Endothelial cell of umbilical vein (primary cell): ENCODE results near the gene FOXP1. TPM values are rescaled to one million over a fixed set of nuclear protein-coding genes. Genes with fewer than 3 reads are reported as not detected.
A peak's percentile ranks its signal among the peaks of the same experiment; 100 is the strongest.

Experiments used
- BruUV-seq: library from RNA; stranded (reverse); fragments of 400-500 nt; replicated peaks from 2 replicates; lab custom pipeline; 2021; lab: Mats Ljungman, UMichigan
- CTCF ChIA-PET: fragments of 300-600, 350-600 bp; sonication (Branson Sonifier 250); formaldehyde crosslinking; loops from one replicate; lab custom pipeline; 2021; ENCODE audit warnings: antibody characterized with exemption, inconsistent platforms; lab: Charles Lee
- POLR2A ChIA-PET: fragments of 300-600, 350-600 bp; sonication (Branson Sonifier 250); formaldehyde crosslinking; loops from one replicate; lab custom pipeline; 2021; ENCODE audit warnings: antibody characterized with exemption, inconsistent platforms; lab: Charles Lee
- DNase-seq: peaks from one replicate; pipeline ENCODE4 v3.0.0-alpha.2; 2011; ENCODE audit warnings: low read depth, low spot score
- FAIRE-seq: peaks from 2 replicates; lab custom pipeline; 2011; peaks lifted over from hg19 to GRCh38; lab: Jason Lieb, UNC
- H2AFZ ChIP-seq: 2 replicates; pipeline ENCODE4 v1.6.0; 2012; ENCODE audit warnings: low read depth, low read length, control low read depth, inconsistent platforms
- H3K27ac ChIP-seq: 2 replicates; pipeline ENCODE4 v1.5.1; 2011; ENCODE audit warnings: low read depth, mild to moderate bottlenecking, control low read depth, low read length, moderate library complexity; ENCODE audit not compliant: insufficient read depth
- H3K27me3 ChIP-seq, 2 experiments: 2 replicates each; pipeline versions ENCODE4 v1.6.0 to v1.6.1; 2011; ENCODE audit warnings: low read length in 2 of 2, mixed read lengths in 1 of 2; ENCODE audit not compliant: control insufficient read depth in 2 of 2, insufficient read depth in 2 of 2
- H3K36me3 ChIP-seq, 2 experiments: 2 replicates in 1 of 2; 3 replicates in 1 of 2; pipeline ENCODE4 v1.5.1; 2011; ENCODE audit warnings: low read length in 2 of 2, mild to moderate bottlenecking in 1 of 2, moderate library complexity in 1 of 2; ENCODE audit not compliant: control insufficient read depth in 2 of 2, insufficient read depth in 2 of 2; ENCODE audit errors: extremely low read depth in 1 of 2
- H3K4me1 ChIP-seq: 3 replicates; pipeline ENCODE4 v1.5.1; 2011; ENCODE audit warnings: mild to moderate bottlenecking, low read length; ENCODE audit not compliant: control insufficient read depth, insufficient read depth; ENCODE audit errors: extremely low read depth
- H3K4me2 ChIP-seq: 2 replicates; pipeline ENCODE4 v1.6.1; 2011; ENCODE audit warnings: low read length, control low read depth, mixed read lengths; ENCODE audit not compliant: insufficient read depth
- H3K4me3 ChIP-seq, 3 experiments: fragments of 200-600 bp in 1 of 3; sonication (generic), shearing (Covaris generic) in 1 of 3; replicated peaks in 1 of 3; 2 replicates each; pipeline ENCODE4 v1.5.1; 2011 to 2016; ENCODE audit warnings: control low read depth in 3 of 3, low read length in 3 of 3, mild to moderate bottlenecking in 2 of 3, inconsistent platforms in 1 of 3, low read depth in 1 of 3, moderate library complexity in 1 of 3; ENCODE audit not compliant: insufficient read depth in 1 of 3
- H3K79me2 ChIP-seq: 2 replicates; pipeline ENCODE4 v1.6.0; 2012; ENCODE audit warnings: low read length, inconsistent platforms; ENCODE audit not compliant: control insufficient read depth, insufficient read depth
- H3K9ac ChIP-seq: replicated peaks from 2 replicates; pipeline ENCODE3; 2011; ENCODE audit warnings: low read length, control low read depth; ENCODE audit not compliant: insufficient read depth; ENCODE audit errors: extremely low read depth
- H3K9me1 ChIP-seq: replicated peaks from 3 replicates; pipeline ENCODE4 v1.6.0; 2011; ENCODE audit warnings: mild to moderate bottlenecking, low read length; ENCODE audit not compliant: control insufficient read depth, insufficient read depth; ENCODE audit errors: extremely low read depth
- H3K9me3 ChIP-seq: replicated peaks from 2 replicates; pipeline ENCODE4 v1.5.1; 2012; ENCODE audit warnings: low read length, inconsistent platforms; ENCODE audit not compliant: control insufficient read depth, insufficient read depth
- H4K20me1 ChIP-seq: replicated peaks from 2 replicates; pipeline ENCODE3; 2011; ENCODE audit warnings: mild to moderate bottlenecking, low read length; ENCODE audit not compliant: control insufficient read depth, insufficient read depth; ENCODE audit errors: extremely low read depth
- CTCF ChIP-seq, 2 donors: IDR thresholded peaks; 1 replicate in 1 of 2; 2 replicates in 1 of 2; pipeline ENCODE4 v1.5.1; 2011; ENCODE audit warnings: low read length in 2 of 2, mild to moderate bottlenecking in 2 of 2, moderate library complexity in 2 of 2, control low read depth in 1 of 2, inconsistent platforms in 1 of 2, low read depth in 1 of 2; ENCODE audit not compliant: insufficient read depth in 1 of 2; ENCODE audit errors: extremely low read depth in 1 of 2
- EZH2 ChIP-seq: IDR thresholded peaks from 2 replicates; pipeline ENCODE4 v1.6.1; 2012; ENCODE audit warnings: borderline replicate concordance, low read depth, mild to moderate bottlenecking, moderate library complexity, low read length, inconsistent platforms; ENCODE audit not compliant: severe bottlenecking
- GATA2 ChIP-seq: IDR thresholded peaks from 2 replicates; pipeline ENCODE4 v1.7.0; 2011; ENCODE audit warnings: low read depth, mild to moderate bottlenecking, moderate library complexity, mixed read lengths, low read length; ENCODE audit not compliant: insufficient read length, insufficient read depth
- MAX ChIP-seq: IDR thresholded peaks from 2 replicates; pipeline ENCODE4 v1.6.1; 2011; ENCODE audit not compliant: insufficient read depth, insufficient read length
- MYC ChIP-seq: IDR thresholded peaks from one replicate; pipeline ENCODE4 v1.6.1; 2011; ENCODE audit warnings: mild to moderate bottlenecking, low read depth, low read length
- POLR2A ChIP-seq: IDR thresholded peaks from 2 replicates; pipeline ENCODE4 v1.6.1; 2012; ENCODE audit warnings: low read depth, mild to moderate bottlenecking, control low read depth, low read length
- POLR2AphosphoS5 ChIP-seq: IDR thresholded peaks from 2 replicates; pipeline ENCODE4 v1.6.1; 2012; ENCODE audit warnings: low read depth, mild to moderate bottlenecking, control low read depth, low read length, moderate library complexity; ENCODE audit not compliant: insufficient read depth
- dilution Hi-C: fragments of 300-500 bp; cut with MboI; formaldehyde crosslinking; loops from one replicate; pipeline ENCODE4 v1.15.0; 2019; ENCODE audit warnings: low sequenced_read_pairs; ENCODE audit not compliant: extremely low pct_ligation_motif_present
- intact Hi-C: fragments of 100-400 bp; cut with micrococcal nuclease; formaldehyde crosslinking; loops from one replicate; pipeline ENCODE4 v1.10.0; 2022
- polyA plus RNA-seq, 4 experiments: library from polyadenylated mRNA; depleted of rRNA in 3 of 4; stranded (reverse) in 3 of 4; unstranded in 1 of 4; fragments of >200 nt; gene quantifications; 2 replicates each; pipeline versions ENCODE4 v1.2.1 to v1.2.3, GENCODE V29; 2011 to 2012; ENCODE audit warnings: missing spikeins in 1 of 4
- total RNA-seq: library from RNA; stranded (reverse); gene quantifications from 2 replicates; pipeline ENCODE4 v1.2.3, GENCODE V29; 2021

The FOXP1 gene
- total and polyA plus RNA-seq, 2 donors (not counting 3 experiments of a cell fraction or from before 2014, with no cell fraction given) = 41.0 to 107 TPM

GRCh38 chr3:71025516-71025915 is 558.0 kb downstream of the FOXP1 start:
- intact Hi-C loops (no loop called here), dilution Hi-C loops (no loop called here)
- no peaks in the 10 kb centered on the region for H3K9me1 ChIP-seq
- ChIA-PET POLR2A (no interaction called here), CTCF (no interaction called here)
- H3K27me3 ChIP-seq = no peaks in the 10 kb centered on the region
- no peak for DNase-seq
- peaks cover 0 to 9% of the 10 kb centered on the region in 2 experiments for H3K36me3 ChIP-seq
- no peak overlapping the region for H3K4me2 ChIP-seq
- peak; percentile 37 for FAIRE-seq
- H3K9me3 ChIP-seq = no peaks in the 10 kb centered on the region
- no peak overlapping the region for H3K4me3 ChIP-seq
- H3K27ac ChIP-seq = no peak overlapping the region
- no TSS peak for BruUV-seq
- no peaks in the 10 kb centered on the region for H3K4me1 ChIP-seq
- peaks cover 74% of the 10 kb centered on the region for H3K79me2 ChIP-seq
- no peak overlapping the region for H2AFZ ChIP-seq
- H4K20me1 ChIP-seq = no peaks in the 10 kb centered on the region
- no peak overlapping the region for H3K9ac ChIP-seq
- TF ChIP-seq MYC (no peak), CTCF (IDR thresholded peaks at IDR 0.05; ENCODE audit: extremely low read depth in 1 of 2, insufficient read depth in 1 of 2, low read depth in 1 of 2, low read length in 2 of 2) (no peak), GATA2 (no peak), POLR2AphosphoS5 (no peak), EZH2 (no peak), MAX (no peak), POLR2A (no peak)
